ENCODE data around the gene NDUFC2.
"Not testable (repeated sequence)": the region's sequence is repeated elsewhere in the genome, so short reads cannot be mapped to it uniquely, and the experiment has no call there.

NDUFC2 gene

DNA sequence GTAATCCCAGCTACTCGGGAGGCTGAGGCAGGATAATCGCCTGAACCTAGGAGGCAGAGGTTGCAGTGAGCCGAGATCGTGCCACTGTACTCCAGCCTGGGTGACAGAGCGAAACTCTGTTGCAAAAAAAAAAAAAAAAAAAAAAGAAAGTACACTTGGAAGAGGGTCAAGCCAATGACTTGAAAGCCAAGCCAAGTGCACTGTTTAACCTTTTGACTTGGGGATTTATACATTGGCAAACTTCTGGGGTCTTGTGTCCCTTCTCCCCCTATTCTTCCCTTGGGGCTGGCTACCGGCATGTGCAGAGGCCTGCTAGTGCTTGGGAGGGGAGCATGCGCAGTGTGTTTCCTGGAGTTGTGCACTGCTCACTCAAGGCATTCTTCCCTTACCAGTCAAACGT is 30.3 kb downstream of the NDUFC2 start:
- FAIRE-seq, result no peak

DNA sequence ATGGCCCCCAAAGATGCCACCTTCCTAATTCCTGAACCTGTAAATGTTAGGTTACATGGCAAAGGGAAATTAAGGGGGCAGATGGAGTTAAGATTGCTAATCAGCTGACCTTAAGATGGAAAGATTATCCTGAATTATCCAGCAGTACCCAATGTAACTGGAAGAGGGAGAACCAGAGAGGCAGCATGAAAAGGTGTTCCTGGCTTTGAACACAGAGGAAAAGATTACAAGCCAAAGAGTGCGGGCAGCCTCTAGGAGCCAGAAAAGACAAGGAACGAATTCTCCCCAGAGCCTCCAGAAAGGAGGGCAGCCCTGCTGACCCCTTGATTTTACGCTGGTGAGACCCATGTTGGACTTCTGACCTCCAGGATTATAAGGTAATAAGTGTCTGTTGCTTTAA is 31.1 kb downstream of the NDUFC2 start:
- FAIRE-seq, result no peak

DNA sequence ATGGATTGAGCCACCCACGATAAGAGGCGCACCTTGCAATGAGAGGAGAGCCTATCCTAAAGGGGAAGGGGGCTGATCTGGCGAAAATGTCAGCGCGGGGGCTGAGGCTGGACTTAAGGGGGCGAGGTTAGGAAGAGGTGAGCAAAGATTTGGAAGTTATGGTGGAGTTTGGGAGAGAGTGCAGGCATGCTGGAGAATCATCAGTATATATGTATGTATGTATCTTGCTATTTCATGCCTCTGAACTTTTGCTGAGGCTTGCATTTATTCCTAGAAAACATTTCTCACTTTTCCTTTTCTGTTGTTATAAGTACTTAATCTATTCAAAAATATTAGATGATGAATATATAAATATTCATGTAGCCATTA is 33.2 kb downstream of the NDUFC2 start:
- FAIRE-seq, result no peak

DNA sequence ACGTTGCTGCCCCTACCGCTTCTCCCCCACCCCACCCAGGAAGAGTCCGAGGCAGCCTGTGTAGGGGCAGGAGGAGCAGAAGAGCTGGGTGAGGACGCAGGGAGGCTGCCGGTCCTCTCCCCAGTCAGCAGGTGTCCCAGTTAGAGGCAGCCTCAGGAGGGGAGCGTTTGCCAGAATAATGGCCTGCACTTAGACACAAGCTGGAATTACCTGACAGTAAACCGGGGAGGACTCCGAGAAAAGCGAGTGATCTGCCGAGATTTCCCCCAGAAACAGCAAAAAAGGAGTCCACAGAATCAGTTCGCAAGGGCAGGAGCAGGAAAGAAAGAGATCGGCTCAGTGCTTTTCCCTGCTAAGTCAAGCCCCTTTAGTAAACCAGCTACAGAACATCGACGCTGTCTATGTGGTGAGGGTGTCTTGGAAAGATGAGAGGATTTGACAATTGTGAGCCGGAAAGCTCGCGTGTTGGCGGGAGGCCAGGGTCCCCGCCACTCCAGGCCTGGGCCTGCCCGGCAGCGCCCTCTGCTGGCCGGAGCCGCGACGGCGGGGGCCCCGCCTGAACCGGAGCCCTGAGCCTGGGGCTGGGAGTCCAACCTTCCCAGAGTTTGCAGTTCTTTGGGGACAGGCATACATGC is 33.7 kb downstream of the NDUFC2 start:
- no peak for FAIRE-seq

DNA sequence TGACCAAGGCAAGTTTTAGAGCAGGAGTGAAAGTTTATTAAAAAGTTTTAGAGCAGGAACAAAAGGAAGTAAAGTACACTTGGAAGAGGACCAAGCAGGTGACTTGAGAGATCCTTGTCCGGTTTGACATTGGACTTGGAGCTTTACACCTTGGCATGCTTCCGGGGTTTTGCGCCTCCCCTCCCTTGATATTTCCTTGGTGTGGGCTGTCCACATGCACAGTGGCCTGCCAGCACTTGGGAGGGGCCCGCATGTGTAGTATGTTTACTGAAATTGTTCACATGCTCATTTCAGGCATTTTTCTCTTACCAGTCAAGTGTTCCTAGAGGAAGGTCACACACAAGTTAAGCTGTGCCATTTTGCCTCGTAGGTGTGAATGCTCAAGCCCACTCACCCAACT is 35.0 kb downstream of the NDUFC2 start:
- no peak for FAIRE-seq

DNA sequence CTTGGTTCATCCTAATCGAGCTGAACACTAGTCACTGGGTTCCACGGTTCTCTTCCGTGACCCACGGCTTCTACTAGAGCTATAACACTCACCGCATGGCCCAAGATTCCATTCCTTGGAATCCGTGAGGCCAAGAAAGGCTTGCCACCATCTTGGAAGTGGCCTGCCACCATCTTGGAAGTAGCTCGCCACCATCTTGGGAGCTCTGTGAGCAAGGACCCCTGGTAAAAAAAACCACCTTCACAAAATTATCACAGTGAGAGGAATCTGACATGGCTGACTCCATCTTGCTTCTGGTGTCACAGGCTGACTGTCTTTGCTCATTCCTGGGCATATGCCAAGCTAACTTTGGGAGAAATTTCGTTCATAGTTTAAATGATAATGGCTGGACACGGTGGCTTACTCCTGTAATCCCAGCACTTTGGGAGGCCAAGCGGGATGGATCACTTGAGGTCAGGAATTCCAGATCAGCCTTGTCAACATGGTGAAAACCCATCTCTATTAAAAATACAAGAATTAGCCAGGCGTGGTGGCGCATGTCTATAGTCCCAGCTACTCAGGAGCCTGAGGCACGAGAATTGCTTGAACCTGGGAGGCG is 37.7 kb downstream of the NDUFC2 start:
- no peak for FAIRE-seq

DNA sequence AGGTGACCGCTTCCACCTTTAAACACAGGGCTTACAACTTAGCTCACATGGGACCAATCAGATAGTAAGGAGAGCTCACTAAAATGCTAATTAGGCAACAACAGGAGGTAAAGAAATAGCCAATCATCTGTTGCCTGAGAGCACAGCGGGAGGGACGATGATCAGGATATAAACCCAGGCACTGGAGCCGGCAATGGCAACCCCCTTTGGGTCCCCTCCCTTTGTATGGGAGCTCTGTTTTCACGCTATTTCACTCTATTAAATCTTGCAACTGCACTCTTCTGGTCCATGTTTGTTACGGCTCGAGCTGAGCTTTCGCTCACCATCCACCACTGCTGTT is 38.3 kb downstream of the NDUFC2 start:
- FAIRE-seq, result not testable (repeated sequence)

DNA sequence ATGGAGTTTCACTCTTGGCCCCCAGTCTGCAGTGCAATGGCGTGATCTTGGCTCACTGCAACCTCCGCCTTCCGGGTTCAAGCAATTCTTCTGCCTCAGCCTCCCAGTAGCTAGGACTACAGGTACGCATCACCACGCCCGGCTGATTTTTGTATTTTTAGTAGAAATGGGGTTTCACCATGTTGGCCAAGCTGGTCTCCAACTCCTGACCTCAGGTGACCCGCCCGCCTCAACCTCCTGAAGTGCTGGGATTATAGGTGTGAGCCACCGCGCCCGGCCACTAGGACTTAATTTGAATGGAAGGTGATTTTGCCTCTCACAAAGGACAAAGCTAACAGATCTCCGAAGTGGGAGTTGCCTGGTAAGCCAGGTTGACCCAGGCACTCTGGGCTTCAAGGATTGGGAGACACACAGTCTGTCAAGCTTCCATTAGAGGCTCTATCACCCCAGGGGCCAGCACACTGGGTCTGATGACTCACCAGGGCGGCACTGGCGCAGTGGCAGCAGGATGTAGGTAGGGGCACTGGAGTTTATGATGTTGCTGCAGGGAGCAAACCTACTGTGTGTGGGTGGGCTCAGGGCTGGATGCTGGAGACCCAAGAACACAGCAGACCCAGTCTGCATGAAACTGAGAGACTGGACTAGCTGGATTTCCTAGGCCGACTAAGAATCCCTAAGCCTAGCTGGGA is 38.8 kb downstream of the NDUFC2 start:
- FAIRE-seq, result no peak

DNA sequence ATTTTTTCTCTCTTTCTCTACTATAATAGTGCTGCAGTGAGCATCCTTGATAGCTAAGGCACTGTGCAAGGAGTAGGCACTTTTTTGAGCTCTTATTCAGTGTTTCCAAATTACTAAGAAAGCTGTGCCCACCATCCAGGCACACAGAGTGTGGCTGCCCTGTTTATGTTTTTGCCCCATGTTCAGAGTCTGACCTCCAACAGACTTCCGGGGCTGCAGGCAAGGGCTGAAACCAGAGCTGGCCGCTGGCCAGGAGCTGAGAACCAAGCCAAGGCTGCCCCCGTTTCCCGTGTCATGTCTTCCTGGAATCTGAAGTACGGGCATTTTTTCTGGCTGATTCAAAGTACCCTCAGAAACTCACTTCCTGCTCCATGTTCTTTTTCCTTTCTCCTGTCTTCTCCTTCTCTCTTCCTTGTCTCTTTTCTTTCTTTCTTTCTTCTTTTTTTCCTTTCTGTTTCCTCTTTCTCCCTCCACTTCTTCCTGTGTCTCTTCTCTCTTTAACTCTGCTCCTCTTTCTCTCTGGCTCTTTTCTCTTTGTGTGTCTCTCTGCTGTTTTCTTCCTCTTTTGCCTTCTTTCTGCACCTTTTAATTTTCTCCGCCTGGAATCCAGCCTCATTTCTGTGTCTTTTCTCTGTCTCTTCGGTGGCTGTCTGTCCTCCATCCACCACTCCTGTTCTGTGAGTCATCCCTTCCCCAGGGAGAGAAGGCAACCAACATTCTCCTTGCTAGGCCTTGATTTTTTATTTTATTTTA is 39.6 kb downstream of the NDUFC2 start:
- FAIRE-seq, result no peak

DNA sequence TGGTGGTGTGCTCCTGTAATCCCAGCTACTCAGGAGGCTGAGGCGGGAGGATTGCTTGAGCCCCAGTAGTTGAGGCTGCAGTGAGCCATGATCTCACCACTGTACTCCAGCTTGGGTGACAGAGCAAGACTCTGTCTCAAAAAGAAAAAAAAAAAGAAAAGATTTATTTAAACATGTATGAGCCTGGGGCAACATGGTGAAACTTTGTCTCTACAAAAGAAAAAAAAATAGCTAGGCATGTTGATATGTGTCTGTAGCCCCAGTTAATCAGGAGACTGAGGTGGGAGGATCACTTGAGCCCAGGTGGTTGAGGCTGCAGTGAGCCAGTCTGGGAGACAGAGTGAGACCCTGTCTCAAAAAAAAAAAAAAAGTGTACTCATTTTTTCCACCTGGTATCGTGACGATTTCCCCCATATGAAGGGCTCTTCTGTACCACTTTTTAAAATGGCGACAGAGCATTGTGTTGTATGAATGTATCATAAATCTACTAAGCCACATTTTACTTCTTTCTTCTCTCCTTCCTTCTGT is 40.2 kb downstream of the NDUFC2 start:
- FAIRE-seq, result no peak

DNA sequence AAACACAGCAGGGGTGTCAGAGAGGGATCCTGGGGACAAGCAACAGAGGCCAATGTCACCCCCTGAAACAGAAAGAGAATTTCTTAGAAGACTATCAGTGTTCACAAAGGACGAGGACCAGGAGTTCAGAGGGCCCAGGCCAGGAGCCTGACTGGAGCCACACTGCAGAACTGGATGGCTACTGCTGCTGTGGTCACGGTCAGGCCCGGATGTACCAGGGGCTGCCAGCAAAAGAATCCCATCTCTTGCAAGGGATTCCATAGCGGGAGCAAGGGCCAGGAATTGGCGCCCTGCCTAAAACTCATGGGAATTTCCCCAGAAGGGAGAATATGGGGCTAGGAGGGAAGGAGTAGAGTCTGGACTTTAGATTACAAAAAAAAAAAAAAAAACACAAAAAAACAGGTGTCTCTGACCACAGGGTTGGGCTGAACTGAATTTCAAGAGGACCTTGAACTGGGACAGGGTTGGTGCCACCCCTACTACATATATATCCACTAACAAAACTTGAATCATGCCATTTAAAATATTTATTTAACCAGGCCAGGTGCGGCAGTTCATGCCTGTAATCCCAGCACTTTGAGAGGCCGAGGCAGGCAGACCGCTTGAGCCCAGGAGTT is 40.9 kb downstream of the NDUFC2 start:
- no peak for FAIRE-seq

DNA sequence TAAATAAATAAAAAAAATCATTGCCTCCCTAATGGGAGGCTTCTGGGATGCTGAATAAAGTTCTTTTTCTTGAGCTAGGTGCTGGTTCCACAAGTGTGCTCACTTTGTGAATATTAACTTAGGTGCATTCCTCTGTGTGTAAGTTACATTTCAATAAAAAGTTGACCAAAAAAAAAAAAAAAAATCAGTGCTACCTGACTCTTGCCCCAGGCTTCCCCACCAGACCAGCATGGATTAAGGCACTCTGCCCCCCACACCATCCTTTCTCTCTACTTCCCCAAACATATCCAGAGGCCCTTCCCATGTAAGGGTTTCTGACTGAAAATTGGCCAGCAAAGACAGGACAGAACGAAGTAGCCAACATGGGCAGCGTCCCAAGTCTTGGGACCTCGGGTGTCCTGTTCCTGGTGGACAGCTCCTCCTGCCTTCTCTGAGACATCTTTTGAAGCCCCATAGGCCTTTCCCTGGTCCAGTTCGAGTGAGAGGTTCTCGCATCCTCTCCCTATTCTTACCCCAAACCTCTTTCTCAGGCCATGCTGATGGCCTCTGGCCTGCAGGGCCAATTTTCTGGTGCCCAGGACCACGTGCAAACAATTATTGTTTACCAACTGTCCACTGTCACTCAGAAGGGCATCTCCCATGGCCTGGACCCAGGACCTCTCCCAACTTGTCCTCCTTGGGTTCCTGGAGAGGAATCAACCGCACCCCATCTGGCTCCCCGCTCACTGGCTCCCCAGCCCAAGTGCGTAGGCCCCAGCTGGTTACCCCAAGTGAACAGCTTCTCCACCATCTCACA is 41.6 kb downstream of the NDUFC2 start:
- no peak for FAIRE-seq

DNA sequence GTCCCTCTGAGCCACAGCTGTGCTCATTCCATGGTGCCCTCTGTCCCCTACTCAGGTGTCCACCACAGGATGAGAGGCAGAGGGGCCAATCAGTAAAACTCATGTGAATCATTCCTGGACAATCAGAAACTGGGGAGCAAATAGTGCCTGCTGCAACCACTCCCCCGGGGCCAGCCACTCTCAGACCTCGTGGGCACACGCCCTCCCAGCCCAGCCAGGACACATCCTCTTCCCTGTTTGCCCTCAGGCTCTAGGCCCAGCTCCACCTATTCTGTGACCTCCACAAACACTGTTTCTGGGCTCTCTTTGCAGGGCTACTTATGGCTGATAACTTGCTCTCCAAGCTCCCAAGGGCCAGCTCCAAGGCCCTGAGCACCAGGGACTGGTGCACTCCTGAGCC is 42.6 kb downstream of the NDUFC2 start:
- FAIRE-seq, result no peak

DNA sequence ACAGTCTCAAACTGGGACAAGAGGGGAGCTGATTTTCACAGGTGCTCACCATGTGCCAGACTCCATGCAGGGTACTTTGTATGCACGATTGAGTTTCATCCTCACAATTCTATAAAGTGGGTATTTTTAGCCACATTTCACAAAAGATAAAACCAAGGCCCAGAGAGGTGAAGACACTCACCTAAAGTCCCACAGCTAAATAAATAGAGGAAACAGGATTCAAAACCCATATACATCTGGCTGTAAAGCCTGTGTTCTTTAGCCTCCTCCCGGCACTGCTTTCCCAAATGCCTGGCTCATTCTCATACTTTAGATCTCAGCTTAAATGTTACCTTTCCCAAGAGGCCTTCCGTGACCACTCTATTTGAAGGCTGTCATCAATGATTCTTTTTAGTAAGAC is 43.3 kb downstream of the NDUFC2 start:
- FAIRE-seq, result no peak

DNA sequence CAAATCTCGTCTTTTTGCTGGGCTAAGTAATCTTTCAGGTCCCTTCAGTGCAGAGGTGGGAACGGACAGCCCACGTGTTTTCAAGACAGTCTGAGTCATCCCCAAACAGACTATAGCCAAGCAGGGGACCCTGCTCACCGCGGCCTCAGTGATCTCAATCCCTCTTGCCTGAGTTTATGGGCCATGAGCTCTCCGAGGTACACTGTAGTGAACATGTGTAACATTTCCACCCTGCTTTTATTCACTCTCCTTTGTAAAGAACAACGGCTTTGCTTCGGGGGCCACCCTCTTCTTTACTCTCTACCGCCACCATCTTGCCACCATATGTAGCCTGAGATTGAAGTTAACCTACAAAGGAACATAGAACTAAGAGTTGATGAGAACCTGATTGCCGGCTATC is 45.0 kb downstream of the NDUFC2 start:
- no peak for FAIRE-seq

DNA sequence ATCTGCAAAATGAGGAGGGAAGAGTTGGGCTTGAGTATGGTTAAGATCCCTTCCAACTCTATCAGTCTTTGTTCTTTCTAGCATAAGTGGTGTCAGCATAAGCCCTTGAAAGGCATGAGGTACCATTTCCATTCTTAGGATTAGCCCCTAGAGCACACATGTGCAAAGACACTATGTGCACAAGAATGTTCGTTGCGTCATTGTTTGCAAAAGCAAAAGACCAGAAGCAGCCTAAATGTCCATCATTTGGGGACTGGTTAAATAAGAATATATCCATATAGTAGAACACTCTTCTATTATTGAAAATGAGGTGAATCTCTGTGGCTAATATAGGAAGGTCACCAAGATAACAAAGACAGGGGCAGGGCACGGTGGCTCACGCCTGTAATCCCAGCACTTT is 46.6 kb downstream of the NDUFC2 start:
- FAIRE-seq, result no peak

DNA sequence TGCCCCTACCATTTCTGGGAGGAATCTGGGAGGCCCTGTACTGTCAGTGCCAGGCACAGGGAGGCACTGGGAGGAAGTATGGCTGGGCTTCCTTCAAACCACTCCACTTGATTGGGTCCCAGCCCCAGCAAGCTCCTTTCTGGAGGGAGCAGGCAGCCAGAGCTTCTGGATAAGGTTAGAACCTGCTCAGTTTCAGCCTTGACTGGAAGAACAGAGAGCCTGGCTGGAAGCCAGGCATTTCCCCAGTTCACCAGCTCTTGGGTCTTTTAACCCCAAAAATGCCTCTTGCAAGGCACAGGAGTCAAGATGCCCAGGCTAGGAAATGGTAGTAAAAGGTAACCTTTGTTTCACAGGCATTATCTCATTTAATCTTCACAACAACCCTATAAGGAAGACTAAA is 47.6 kb downstream of the NDUFC2 start:
- FAIRE-seq, result no peak

DNA sequence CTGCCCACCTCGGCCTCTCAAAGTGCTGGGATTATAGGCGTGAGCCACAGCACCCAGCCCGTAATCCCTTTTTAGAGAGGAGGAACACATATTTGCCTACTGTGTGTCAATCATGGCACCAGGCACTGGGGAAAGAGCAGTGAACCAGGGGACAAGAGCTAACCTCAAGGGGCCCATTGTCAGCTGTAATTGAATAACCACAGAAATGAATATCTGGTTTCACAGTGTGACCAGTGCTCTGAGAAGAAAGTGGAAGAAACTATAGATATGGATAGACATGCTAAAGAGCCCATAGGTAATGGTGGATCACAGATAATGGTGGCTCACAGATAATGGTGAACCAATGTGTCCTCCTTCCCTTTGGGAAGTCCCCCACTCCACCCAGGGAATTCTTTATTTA is 48.0 kb downstream of the NDUFC2 start:
- no peak for FAIRE-seq

DNA sequence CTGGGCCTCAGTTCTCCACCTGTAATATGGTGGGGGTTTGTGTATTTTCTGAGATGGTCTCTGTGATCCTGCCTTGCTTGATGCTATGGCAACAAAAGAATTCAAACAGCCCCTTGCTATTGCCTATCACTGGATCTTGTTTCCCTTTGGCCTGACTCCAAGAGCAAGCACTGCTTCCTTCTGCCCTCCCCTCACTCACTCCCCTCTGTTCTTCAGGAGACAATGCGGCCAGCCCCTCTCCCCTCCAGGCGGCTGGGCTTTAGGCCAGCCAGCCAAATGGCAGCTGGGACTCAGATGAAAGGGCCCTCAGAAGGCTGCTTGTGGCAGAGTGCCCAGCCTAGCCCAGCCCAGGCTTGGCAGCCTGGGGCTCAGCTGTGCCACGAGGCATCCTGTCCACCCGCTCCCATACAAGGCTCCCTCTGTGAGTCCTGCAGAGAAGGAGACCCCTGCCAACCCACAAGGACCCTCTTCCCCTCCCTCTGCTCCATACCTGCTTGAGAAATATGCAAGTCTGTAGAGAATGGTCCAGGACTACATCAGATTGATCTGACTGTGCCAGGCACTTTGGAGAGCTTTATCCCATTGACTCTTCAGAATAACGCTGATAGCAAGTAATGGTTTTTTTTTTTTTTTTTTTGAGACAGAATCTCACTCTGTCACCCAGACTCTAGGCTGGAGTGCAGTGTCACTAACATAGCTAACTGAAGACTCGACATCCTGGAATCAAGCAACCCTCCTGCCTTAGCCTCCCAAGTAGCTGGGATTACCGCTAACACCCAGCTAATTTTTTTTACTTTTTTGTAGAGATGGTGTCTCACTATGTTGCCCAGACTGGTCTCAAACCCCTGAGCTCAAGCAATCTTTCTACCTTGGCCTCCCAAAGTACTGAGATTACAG is 49.0 kb downstream of the NDUFC2 start:
- no peak for FAIRE-seq

DNA sequence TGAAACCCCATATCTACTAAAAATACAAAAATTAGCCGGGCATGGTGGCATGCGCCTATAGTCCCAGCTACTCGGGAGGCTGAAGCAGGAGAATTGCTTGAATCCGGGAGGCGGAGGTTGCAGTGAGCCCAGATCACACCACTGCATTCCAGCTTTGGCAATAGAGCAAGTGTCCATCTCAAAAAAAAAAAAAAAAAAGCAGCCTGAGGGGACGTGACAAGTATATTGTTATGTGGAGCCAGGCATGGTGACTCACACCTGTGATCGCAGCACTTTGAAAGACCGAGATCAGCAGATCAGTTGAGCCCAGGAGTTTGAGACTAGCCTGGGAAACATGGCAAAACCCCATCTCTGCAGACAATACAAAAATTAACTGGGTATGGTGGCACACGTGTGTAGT is 51.2 kb downstream of the NDUFC2 start:
- not testable (repeated sequence) for FAIRE-seq

DNA sequence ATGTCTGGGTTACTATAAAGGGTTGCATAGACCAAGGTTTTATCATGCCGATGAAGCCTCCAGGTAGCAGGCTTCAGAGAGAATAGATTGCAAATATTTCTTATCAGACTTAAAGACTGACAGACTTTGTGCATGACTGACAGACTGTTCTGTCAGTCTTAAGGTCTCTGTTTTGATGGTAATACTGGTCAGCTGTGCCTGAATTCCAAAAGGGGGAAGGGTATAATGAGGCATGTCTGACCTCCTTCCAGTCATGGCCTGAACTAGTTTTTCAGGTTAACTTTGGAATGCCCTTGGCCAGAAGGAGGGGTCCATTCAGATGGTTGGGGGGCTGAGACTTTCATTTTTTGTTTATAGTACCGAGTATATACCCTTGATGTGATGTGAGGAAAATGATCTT is 51.9 kb downstream of the NDUFC2 start:
- FAIRE-seq, result no peak
